IPS-NIHi11 (cell line): Measurements from ENCODE around the gene ANKFY1.

Source experiments
- DNase-seq: peaks from one replicate; pipeline ENCODE4 v3.0.0; 2012; ENCODE audit warnings: mixed read lengths, low spot score

Gene ANKFY1

DNA sequence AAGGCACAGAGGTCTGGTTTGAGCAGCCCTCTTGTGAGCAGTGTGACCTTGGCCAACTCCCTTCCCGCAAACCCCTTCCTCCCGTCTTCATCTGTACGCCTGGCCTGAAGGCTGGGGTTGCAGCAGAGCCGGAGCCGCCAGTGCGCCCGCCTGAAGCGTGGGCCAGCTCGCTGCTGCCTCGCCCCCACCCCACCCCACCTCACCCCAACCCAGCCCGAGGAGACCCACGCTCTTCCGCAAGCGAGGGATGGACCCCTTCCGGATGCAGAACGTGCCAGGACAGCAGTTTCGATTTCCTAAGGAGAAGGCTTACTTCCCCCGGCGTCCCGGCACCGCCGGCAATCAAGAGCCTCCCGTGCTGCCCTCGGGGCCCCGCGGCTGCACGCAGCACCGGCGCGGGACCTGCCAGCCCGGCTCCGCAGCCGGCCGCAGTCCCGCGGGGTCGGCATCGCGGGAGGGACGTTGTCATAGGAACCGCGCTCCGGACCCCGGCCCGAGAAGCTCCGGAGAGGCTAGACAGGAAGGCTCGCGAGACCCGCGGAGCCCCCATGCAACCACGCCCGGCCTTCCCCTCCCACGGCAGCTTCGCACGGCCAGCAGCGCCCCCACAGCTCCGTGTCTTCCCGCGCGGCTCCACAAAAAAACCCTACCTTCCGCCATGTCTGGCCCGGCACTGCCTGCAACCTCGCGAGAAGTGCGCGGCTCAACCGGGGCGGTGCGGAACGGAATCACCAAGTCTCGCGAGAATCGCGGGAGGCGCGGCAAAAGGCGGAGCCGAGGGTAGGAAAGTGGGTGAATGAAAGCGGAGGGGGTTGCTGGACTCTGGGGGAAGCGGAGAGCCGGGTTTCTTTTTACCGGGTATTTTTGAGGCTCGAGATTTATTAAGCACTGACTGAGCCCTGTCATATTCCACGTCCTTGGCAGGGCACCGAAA lies at the start of gene ANKFY1:
Gene ANKFY1, minus strand, starts transcription at position 698 of the 934 bp plus-strand sequence. Its CDS starts 38 bp downstream, at position 660.
- DNase-seq: peak; percentile 99

GRCh38 chr17:4310354-4311060 lies 46.7 kb upstream of the ANKFY1 start:
- peak; percentile 12 for DNase-seq

- no peak for DNase-seq
These were observed 46.1 kb upstream of the ANKFY1 start for GRCh38 chr17:4309897-4310296.

GRCh38 chr17:4307179-4307930 lies 43.6 kb upstream of the ANKFY1 start:
- DNase-seq: peak; percentile 29

- no peak for DNase-seq
These were observed 41.4 kb upstream of the ANKFY1 start for GRCh38 chr17:4305224-4305623.

DNA sequence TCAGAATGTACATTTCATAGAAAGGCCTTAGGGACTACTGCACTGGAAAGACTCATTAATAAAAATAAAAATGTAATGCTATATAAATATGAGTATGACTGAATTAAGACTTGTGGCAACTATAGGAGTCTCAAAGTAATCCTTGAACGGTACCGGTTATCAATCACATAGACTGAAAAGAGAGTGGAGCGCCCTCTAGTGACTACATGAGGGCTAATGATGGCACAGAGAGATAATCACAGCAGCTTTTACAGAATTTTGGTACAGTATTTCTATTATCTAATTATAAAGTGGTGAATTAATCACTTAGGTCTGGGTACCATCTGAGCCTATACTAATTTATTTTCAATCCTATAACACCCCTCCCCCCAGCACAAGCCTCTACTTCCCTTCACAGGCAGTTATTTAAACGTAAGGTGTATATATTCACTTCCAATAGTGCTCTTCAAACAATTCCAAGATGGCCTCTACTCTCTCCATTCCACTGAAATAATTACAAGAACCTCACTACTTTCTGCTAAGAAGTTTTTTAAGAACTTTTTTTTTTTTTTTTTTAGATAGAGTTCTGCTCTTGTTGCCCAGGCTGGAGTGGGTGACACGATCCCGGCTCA lies 40.7 kb upstream of the ANKFY1 start:
- DNase-seq: peak; percentile 60

GRCh38 chr17:4301066-4301465 lies 37.3 kb upstream of the ANKFY1 start:
- DNase-seq: no peak

DNA sequence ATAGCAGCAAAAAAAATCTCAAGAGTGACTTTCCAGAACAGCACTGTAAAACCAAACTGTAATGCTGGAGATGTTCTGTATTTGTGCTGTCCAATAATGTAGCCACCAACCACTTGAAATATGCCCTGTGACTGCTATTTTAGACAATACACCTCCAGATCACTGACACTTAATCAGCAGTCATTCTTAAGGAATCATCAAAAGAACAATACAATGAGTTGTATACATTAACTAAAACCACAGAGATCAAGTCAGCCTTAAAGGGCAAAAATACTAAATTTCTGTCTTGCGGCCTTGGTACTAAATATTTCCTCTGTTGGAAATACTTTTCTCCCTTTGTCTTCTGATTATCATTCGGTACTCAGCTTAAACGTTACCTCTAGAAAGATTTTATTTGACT lies 33.6 kb upstream of the ANKFY1 start:
- no peak for DNase-seq

DNA sequence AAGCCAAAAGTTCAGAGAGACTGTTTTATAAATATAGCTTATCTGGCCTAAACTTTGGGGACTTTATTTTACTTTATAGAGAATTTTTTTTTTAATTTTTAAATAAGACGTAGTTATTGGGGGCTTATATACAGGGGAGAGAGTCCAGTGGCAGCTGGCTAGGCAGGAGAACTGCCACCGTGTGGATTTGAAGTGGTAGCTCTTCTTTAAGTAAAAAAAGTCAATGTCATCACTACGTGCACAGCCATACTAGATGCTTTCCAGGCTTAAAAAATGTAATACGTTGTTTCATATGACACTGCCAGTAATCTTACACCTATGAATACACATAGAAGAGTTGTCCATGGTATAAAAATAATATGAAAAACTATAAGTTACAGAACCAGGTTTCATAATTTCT lies 31.9 kb upstream of the ANKFY1 start:
- no peak for DNase-seq

DNA sequence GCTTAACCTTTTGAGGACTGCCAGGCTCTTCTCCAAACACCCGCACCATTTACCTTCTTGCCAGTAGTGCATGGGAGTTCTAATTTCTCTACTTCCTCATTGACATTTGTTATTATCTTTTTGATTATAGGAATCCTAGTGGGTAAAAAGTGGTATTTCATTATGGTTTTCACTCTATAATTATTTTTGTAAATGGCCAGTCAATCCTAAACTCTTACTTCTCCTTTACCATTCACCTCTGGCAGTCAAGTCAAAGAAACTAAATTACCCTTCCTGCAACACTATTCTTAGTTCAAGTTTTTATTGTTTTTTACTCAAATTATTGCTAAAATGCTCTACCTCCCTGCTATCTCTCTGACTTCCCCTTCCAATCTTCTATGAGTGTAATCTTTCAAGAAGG lies 29.8 kb upstream of the ANKFY1 start:
- DNase-seq: no peak

DNA sequence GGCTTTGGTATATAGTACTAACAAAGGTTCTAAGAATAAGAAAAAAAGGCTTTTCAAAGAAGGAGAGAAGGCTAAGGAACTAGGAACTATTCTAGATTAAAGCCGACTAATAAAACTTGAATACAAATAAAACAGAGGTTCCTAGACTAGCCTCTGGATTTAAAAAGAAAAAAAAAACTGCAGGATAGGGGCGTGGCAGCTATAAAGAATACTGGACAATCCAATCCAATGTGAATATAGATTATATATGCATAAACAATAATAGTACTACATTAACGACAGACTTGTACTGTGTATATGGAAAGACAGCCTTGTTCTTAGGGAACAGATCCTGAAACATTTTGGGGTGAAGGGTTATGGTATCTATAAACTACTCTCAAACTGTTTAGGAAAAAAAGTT lies 23.9 kb upstream of the ANKFY1 start:
- no peak for DNase-seq

DNA sequence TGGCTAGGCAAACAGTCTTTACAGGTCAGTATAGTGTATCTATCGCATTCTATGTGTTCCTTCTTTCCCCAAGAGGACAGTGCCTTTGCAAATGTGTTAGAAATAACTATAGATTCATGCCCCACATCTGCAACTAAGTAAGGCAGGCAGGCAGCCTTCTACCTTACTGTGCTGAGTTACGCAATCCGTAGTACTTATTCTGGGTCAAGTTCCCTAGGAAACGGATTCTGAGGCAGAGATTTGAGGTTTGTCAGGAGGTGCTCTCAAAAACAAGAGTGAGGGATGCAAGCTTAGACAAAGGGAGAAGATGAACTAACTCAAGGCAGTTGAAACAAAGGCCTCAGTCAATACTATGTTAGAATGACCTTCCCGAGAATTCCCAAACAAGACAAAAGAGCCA lies 12.7 kb upstream of the ANKFY1 start:
- DNase-seq: no peak

GRCh38 chr17:4272972-4273368 lies 9.2 kb upstream of the ANKFY1 start:
- no peak for DNase-seq

DNA sequence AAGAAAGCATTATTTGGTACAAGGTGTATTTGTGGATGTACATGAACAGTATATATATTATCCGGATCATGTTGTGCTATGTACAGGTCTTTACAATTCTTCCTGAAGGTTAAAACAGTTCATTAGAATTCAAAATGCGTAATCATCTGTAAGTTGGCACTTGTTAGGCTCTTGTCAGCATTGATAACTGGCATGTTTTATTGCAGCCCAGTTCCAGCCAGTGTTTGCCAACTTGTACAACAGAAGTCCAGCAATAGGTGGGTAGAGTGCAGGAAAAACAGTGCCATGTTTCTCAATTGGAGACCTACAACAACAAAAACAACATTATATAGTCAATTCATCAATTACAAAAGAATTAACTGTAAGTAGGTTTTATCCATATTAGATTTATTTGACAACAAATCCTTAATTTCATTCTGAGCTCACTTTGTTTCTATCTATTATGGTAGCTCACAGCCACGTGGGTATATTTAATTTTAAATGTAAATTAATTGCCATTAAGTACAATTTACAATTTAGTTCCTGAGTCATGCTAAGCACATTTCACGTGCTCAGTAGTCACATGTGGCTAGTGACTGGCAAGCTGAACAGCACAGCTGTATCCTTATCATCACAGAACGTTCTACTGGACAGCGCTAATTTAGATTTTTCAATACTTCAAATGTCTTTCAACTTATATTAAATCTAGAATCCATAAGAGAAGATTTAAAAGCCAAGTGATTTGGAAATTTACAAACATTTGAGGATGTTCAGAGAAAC lies 8.6 kb upstream of the ANKFY1 start:
- no peak for DNase-seq

DNA sequence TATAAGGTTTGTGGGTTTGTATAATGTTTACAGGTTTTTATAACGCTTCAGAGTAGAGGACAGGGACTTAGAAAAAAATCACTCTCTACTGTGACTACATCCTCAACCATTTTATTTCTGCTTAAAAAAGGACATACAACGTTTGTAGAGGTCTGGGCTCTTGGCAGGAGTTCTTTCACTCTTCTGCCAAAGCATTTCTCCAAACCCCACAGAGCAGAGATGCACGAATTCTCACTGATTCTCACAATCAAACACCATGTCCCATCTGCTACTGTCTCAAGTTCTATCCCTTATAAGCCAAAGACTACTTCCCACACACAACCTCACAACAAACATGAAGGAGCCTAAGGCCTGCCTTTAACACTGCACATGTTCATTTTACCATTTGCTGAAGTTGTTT lies 7.0 kb upstream of the ANKFY1 start:
- no peak for DNase-seq

DNA sequence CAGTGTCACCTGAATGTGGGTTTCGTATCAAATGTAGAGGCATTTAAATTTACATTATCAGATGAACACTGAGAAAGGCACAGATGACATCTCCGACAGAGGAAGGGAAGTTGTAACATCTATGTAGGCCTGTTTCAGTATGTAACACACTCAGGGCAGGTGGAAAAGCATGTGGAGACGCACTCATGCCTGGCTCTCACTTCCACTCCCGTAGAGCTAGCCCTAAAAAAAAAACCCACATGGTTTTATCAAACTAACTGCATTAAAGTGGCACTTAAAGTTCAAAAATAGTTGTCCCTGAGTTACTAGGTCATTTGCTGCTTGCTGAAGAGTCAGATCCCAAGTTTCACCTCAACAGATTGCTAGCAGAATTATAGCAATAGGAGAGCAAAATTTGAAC lies 6.1 kb upstream of the ANKFY1 start:
- no peak for DNase-seq

DNA sequence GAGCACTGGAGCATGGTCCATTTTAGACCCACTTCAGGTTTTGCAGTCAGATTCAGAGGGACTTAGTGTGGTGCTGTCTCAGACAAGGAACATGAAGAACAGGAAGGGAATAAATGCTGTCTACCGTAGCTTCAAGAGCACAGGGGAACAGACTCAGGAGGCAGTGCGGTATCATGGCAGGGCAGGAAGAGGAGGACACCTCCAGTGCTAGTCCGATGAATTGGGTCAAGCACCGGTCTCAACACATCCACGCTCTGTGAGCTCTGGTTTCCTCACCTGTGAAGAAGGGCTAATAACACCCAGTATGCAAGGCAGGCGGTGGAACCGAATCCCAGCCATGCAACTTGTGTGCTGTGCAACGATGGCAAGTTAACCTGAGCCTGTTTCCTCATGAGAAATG lies 3.6 kb upstream of the ANKFY1 start:
- no peak for DNase-seq

GRCh38 chr17:4266550-4266949 lies 2.8 kb upstream of the ANKFY1 start:
- no peak for DNase-seq

- no peak for DNase-seq
These were observed 1.1 kb downstream of the ANKFY1 start for GRCh38 chr17:4262703-4263102.

- DNase-seq: no peak
These were observed 2.3 kb downstream of the ANKFY1 start for GRCh38 chr17:4261452-4261851.

GRCh38 chr17:4258867-4259266 lies 4.9 kb downstream of the ANKFY1 start:
- no peak for DNase-seq
